ENCODE results near the gene PAK3.

The PAK3 gene

DNA sequence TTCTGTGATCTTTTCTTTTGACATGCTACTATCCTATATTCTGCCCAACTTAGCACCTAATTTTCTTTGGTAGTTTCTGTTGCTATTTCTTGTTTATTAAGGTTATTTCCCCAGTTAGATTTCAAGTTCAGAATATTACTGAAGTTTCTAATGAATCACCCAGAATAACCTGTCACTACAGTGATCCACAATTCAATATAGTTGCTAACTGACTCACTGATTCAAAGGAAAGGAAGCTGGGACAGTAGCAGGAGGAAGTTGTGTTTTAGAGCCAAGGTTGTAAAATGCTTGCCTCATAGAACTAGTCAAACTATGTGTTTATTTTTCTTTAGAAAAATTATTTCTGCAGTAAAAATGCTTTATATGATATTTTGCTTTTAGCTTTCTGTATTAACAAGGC lies 37.4 kb downstream of the PAK3 start:
- no peak for DNase-seq

DNA sequence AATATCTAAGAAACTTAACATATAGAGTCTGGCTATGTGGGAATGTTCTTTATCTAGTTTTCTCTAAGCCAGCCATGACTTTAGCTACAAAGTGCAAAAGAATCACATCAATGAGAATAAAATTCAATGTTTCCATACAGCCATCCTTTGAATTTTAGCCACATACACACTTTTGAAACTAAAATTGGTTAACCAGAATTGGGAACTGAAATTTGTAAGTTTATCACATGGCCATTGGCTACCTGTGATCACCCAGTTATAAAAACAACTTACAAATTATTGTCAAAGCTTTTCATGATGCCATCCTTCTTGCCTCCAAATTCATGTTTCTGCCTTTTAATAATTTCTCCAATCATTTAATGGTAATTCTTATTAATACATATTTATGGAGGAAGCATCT lies 49.9 kb downstream of the PAK3 start:
- no peak for DNase-seq

DNA sequence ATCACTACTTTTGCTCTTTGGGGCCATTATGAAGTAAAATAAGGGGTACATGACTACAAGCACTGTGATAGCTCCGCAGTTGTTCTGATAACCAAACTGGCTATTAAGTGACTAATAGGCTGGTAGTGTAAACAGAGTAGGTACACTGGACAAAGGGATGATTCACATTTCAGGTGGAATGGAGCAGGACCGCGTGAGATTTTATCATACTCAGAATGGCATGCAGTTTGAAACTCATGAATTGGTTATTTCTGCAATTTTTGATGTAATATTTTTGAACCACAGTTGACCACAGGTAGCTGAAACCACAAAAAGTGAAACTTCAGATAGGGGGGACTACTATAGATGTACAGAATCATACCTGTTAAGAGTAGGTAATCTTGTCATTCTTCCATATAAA lies 55.8 kb downstream of the PAK3 start:
- DNase-seq: no peak

DNA sequence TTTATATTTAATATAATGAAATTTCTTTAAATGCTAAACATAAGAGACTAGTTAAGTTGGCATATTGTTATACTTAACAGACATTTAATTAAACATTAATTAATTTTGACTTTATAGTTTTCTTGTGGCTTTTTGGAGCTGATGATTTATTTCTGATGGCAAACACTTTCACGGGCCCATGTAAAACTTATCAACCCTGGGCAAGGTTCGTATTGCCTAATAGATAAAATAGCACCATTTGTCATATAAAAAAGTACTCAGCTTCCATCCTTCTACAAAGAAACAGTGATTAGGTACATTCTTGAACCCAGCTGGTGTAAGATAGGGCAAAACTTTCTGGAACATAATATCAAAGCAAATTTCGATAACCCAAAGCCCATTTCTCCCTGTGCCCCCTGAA lies 63.2 kb downstream of the PAK3 start:
- DNase-seq: no peak

DNA sequence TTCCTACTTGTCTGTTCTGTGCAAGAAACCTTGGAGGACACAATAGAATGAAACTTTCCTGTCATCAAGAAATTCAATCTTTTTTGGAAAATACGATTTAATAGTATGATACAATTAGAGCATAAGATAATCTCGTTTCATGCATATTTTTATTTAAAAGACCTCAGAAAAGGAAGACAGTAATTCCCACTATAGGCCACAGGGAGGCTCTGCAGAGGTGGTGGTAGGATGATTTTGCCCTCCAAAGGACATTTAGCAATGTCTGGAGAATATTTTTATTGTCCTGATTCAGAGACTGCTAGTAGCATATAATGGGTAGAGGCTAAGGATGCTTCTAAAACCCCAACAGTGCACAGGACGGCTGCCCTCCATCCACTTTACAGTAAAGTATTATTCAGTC lies 68.7 kb downstream of the PAK3 start:
- DNase-seq: no peak

DNA sequence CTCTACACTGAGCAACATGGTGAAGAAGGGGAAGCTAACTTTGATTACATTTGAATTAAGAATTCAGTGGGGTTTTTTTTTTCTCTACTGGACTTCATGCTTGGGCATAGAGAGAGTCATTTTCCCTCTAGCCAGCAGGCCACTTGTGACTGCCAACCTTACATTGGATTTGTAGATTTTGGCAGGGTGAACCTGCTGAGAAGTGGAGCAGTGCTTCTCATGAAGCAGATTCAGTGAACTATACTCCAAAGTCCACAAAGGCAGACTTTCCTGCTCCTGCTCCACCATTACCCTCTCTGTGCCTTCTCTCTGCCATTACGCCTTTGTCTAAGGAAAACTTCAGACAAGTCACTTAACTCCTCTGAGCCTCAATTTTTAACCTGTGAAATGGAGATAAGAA lies 69.9 kb downstream of the PAK3 start:
- no peak for DNase-seq

DNA sequence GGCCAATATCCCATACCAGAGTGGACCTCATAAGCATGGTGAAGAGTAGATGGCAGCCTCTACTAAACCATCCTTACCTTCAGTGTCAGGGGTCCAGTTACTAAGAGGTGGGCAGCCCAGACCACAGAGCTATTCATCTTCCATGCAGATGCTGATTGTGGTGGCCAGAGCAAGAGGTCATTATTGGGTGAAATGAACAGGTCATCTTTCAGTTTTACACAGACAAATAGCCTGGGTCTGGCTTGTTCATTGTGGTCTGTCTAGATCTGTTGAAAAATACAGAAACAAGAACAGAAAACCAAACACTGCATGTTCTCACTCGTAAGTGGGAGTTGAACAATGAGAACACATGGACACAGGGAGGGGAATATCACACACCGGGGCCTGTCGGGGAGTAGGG lies 71.3 kb downstream of the PAK3 start:
- no peak for DNase-seq

DNA sequence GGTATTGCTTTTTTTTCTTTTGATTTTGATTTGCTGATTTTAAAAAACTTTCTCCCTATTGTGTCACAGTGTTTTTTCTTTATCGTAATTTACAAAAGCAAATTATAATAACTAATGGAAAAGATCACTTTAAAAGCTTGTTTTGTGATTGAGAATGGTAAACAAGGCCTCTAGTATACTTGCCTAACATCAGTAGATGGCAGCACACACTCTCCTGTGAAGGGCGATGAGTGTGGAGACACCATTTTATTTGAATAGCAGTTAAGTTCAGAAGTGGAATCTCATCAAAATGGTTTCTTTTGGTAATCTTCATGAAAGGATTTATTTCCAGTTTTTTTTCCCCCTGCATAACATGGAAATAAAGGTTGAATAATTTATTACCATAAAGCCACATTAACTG lies 72.3 kb downstream of the PAK3 start:
- no peak for DNase-seq

DNA sequence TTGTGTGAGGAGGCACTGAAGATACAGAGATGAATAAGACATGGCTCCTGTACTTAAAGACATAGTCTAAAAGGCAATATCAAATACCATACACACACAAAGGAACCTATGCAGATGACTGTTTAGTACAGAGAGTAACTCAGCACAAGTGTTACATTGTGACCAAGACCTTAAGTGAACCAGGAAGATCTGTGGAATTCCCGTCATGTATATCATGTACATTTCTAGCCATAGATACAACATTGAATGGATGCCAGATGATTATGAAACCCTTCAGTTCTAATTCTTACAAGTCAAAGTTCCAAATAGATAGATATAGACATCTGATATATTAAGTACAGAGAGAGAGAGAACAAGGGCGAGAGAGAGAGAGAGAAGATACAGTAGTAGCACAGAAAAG lies 73.2 kb downstream of the PAK3 start:
- no peak for DNase-seq

DNA sequence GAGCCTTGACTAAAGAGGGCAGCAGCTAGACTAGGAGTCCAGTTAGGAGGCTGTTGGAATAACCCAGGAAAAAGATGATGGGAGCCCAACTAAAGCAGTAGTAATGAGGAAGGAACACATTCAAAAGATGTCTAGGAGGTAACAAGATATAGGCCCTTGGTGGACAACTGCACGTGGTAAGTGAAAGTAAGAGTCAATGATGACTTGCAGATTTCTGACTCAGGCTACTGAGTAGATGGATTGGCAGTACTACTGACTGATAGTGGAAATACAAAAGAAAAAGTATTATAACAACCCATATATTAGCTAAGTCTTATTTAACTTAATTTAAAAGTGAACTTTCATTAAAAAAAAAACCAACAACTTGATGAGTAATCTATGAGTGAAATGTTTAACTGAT lies 74.0 kb downstream of the PAK3 start:
- no peak for DNase-seq

DNA sequence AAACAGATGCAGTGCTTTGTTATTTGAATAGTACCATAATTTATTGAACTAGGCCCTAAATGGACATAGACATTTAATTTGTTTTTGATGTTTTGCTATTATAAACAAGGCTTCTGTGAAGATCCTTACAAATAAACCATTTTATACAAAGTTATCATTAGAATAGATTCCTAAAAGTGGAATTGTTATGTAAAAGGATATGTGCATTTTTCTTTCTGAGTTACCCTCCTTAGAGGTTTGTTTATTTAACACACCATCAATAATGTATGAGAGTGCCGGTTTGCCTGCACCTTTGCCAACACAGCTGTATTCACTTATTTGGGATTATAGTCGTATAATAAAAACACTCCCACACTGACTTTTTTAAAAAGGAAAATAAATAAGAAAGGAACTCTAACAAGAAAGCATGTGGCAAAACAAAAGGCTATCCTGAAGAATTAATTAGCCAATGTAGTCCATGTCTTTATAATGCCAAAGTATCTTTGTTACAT lies 84.8 kb downstream of the PAK3 start:
- no peak for DNase-seq

DNA sequence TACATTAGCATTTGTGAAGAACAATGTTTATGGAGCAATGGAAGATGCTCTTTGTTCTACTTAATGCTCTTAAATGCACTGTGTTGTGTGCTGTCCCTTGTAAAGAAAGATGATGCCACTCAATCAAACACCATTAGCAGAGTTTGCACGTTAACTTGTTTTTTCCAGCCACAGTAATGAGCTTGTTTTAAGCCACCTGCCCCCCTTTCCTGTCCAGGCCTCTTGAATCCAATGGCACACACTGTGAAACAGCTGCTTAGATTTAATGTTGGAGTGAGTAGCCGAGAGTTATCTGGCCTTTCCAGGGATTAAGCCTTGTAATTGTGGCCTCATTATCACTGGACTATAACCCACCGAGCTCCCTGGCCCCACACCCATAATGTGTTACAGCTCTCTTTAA lies 86.0 kb downstream of the PAK3 start:
- no peak for DNase-seq

DNA sequence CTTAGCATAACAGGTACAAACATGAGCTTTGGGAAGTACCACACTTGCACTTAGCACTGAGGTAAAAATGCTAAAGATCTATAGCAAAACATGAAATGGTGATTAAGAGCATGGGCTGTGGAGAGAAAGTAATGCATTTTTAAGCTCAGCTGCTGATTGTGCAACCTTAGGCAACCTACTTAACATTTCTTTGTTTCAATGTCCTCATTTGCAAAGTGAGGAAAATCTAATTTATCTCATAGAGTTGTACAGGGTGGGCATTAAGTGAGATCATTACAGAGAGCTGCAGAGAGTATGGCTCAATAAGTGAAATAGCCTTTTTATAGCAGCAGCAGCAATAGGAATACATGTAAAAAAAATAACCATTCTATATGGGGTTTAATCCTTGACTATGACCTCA lies 87.0 kb downstream of the PAK3 start:
- no peak for DNase-seq

DNA sequence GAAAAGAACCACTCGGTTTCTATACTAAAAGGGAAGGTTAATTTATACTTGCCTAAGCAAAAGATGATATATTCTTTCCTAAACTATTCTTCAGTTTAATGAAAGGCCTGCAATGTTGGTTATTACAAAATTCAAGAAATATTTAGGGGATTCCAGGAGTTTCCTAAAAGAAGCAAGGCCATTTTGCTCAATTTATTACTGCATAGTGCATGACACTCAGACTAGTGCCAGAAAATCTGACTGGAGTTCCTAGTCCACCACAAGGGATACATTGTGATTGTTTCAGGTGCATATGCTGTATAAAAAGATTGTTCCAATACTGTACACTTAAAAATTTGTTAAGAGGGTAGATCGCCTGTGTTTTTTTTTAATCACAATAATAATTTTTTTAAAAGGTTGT lies 95.6 kb downstream of the PAK3 start:
- no peak for DNase-seq

DNA sequence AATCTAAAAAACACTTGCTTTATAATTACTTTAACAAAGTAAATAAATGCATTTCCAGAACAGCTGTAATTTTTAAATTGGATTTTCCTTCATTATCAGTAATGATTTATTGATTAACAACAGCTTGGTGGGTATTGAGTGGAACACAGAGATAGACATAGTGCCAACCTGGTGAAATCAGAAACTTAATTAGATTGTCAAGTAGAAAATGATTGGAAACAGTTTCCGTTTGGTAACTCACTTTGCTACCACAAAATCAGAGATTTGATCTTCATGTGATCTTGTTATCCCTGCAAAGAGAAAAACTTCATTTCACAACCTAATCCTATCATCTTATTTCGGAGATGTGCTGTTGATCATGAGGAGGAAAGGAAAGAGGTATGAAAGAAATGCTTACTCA lies 103.5 kb downstream of the PAK3 start:
- DNase-seq: no peak

DNA sequence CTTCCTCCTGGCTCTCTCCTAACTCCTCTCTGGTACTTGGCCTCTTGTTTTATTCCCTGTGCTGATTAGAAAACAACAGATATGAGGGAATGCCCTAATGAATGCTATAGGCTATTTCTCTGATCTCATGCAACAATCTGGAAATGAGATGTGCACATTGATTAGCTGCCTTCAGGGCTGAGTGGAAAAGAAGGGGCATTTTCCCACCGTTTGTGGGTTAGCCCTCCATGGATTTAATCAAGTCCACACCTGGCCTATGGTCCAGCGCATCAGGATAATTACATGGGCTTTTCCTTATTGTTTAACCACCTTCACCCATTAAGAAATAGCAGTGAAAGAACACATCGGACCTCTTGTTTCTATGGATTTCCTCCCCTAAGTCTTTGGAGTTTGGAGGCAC lies 104.3 kb downstream of the PAK3 start:
- DNase-seq: no peak

DNA sequence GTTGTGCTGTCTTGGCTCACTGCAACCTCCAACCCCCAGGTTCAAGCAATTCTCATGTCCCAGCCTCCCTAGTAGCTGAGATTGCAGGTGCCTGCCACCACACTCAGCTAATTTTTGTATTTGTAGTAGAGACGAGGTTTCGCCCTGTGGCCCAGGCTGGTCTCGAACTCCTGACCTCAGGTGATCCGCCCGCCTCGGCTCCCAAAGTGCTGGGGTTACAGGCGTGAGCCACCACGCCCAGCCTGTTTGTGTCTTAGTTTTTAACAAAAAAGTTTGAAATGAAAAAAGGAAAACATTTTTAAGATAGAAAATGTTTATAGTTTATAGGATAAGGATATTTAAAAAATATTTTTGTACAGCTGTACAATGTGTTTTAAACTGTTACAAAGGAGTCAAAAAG lies 111.9 kb downstream of the PAK3 start:
- no peak for DNase-seq

DNA sequence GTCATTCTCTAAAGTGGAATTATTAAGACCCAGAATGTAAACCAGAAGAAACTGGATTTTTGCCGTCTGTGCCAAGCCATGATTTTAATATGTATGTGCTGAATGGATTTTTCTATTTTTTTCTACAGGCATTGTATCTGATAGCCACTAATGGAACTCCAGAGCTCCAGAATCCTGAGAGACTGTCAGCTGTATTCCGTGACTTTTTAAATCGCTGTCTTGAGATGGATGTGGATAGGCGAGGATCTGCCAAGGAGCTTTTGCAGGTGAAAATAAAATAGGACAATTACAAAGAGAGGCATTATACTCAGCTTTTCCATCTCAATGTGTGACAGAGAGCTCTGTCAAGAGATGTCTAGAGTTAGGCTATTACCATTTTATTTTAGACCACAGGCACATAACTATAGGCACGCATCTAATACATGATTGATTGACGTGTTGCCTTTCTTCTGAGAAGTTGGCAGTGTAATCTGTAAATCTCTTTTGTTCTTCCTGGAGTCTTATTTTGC lies 120.4 kb downstream of the PAK3 start:
- no peak for DNase-seq

DNA sequence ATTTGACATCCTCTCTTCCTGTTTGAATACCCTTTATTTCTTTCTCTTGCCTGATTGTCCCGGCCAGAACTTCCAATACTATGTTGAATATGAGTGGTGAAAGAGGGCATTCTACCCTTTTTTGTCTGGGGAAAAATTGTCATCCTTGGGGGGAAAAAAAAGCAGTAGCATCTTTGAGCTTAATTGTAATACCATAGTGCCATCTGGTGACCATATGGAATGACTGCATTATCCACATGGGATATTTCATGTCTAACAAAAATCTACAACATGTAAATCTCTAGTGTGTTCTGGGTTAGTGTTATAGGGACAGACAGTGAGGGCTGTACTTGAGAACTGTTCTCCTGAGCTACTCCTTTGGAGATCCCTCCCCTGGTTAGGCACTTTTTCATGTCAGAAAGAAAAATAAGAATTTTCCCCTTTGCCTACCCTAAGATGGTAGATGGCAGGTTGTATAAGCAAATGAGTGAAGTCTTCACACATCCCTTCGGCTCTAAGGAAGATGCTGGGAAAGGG lies 148.3 kb downstream of the PAK3 start:
- DNase-seq: no peak

DNA sequence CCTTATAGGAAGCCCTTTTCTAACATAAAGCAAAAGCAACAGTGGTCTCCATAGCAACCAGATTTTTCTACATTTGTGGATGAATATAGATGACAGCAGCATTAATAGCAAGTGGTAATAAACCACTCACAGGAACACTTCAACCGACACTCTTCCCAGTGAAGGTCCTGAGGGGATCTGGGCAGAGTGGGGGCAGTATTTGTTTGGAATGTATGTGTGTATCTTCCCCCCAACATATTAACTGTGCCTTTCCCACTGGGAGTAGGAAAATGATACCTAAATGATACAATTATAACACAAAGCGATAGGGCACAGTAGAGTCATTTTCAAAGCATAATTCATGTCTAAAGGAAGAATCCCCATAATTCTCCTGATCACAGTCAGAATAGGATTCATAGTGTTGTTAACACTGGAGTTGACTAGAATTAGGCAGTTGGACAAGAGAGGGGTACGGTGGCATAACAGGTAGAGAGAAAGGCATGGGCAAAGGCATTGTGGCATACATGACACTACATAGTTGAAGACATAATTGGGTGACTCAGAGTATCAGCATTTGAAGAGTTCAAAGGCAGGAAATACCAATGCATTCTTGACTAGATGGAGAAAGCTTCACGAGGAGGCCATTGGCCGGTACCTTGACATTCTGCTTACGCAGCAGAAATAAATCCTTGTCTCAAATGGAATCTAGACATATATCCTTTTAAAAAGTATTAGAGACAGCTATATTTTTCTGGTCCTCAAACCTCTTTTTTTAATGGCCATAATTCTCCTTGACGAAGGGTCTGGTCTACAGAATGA lies 159.1 kb downstream of the PAK3 start:
- no peak for DNase-seq

DNA sequence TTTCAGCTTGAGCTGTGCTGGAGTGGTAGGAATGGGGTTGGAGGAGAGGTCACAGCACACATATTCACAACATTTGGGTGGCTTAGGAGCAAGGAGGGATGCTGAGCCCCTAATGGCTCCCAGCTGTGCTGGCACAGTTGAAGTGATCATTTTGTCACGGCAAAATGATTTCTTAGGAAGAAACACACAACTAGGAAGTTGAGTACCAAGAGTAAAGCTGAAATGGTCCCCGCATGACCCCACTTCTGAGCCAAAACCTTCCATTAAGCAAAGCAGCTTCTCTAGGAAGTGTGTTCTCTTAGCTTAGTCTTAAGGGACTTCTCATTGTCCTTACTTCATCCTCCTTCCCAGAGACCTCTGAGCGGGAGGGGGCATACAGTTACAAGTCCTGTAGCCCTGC lies 161.7 kb downstream of the PAK3 start:
- no peak for DNase-seq

DNA sequence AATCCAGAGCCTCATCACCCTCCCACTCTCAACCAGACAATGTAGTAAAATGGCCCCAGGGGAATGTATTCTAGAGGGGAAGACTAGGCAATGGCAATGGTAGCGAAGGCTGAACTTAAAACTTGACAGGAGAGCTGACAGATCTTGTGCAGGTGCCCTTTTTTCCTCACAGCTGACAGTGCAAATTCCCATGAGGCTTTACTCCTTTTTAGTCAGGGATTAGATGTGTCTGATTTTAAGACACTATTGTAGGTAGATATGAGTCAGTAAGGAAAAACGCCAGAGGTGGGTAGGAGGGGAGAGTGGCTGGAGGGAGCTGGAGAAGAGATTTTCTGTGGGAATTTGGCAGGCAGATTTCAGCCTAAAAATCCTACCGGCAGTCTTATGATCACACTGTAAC lies 163.6 kb downstream of the PAK3 start:
- no peak for DNase-seq

DNA sequence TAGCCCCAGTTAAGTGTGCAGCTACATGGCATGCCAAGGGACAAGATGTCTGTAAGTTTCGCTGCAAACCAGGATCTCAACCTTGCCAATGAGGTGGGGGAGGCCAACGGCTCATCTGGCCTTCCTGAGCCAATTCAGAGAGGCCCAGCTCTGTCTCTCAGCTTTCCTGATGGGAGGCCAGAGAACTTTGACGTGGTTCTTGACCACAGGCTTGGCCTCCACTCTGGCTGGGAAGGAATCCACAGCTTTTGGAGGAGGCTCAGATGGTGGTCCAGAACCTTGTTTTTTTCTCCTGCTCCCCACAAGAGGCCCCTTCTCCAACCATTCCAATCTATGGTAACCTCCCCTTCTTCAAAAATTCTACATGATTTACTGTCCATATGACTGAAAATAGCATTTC lies 164.5 kb downstream of the PAK3 start:
- no peak for DNase-seq

DNA sequence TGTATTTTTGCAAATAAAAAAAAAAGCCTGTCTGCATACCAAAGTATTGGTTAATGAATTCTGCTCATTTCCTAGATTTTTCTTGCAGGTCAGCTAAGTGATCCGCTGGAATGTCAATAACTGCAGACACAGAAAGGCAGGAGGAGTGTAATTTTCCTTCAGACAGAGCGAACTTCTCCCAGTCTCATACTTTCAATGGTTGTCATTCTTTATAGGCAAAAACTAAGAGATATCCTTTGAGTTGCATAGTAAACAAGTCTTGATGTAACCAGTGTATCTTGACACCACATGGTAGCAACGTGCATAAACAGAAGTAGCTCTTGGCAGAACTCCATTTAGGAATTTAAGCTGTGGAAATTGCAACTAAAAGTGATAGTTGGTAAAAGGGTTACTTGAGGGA lies 166.1 kb downstream of the PAK3 start:
- DNase-seq: no peak

DNA sequence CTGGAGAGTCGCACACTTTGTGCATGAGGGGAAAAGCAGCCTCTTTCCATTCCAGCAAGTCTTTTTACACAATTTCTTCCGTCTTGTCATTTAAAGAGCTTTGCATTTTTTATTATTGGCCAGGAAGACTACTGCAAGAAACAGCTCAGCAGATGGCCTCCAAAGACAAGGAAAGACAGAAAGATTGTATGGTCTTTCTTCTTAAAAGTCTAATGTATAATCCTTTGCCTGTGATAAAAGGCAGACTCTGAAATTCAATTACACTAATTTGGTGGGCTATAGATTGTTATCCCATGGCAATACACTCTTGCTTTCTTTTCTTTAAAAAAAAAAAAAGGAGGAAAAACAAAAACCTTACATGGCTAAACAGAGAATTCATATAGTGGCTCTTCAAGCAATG lies 168.4 kb downstream of the PAK3 start:
- DNase-seq: no peak

Measured in stimulated activated CD4-positive, alpha-beta T cell treated with anti-CD3 and anti-CD28 coated beads, Interleukin-4, amount 100 ng/mL, for 1 hour (primary cell).